Activated CD8-positive, alpha-beta memory T cell treated with anti-CD3 and anti-CD28 coated beads for 48 hours (primary cell): Measurements from ENCODE around the gene ARMC12.
"Not testable (repeated sequence)": the region's sequence is repeated elsewhere in the genome, so short reads cannot be mapped to it uniquely, and the experiment has no call there.

Source experiments
- DNase-seq, 3 experiments: peaks; one replicate each; pipeline ENCODE4 v3.0.0-alpha.2; 2020; ENCODE audit warnings: low read depth in 2 of 3, low spot score in 2 of 3

Gene ARMC12, protein sequence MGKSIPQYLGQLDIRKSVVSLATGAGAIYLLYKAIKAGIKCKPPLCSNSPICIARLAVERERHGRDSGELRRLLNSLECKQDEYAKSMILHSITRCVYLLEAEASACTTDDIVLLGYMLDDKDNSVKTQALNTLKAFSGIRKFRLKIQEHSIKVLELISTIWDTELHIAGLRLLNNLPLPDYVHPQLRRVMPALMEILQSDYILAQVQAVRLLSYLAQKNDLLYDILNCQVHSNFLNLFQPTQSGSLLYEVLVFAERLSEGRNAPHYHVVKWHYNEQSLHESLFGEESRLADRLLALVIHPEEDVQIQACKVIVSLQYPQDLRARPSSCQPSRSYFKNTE

DNA sequence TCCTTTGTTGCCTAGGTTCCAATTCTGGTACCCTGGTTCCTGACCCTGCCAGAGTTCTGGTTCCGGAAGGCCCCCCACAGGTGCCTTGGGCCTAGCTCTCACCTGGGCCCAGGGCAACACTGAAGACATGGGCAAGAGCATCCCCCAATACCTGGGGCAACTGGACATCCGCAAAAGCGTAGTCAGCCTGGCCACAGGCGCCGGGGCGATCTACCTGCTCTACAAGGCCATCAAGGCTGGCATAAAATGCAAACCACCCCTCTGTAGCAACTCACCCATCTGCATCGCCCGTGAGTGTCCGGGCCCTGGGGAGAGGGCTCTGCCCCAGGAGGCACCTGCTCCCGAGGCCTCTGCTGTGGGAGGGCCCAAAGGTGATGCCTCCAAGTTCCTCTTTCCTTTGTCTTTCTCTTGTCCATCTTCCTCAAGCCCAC lies at the start of gene ARMC12:
Gene ARMC12 (plus strand): TSS at position 51 of the 431 bp plus-strand sequence. CDS start 77 bp downstream, at position 128.
- DNase-seq, result no peak

DNA sequence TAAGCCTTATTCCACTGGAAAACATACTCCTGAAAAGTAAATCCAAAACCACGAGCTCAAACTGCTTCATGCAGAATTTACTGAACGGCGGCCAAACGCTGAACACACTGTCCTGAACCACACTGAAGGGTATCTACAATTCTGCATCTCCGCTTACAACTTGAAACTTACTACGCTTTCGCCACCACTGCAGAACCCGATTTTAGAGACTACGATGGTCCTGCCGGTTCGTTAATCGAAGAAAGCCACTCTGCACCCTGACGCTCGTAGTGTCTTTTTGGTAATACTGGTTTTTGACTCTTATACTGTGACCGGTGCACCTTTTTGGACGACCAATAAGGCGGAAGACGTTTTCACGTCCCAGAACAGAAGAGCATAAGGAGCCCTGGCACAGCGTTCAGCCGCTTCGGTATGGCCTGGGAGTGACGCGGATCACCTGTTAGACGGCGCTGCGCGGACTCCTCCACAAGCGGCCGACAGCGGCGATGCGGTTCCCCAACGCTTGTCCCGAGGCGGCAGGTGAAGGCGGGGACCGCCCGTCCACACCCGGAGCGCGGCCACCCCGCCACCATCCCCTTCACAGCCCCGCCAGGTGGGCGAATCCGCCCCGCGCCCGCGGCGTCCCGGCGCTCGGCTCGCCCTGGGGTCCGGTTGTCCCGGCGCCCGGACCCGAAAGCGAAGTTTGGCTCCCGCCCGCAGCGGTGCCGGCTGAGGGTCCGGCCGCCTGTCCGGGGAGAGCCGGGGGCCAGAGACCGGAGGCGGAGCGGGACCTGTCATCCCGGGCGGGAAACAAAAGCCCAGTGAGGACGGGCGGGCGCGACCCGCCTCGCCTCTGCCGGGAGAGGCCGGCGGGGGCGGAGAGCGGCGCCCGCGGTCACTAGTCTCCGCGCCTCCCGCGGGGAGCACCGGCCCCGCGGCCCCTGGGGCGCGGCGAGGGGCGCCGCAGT lies 48.9 kb upstream of the ARMC12 start:
- DNase-seq, result peak; percentile 24 to 39 (median 31)

DNA sequence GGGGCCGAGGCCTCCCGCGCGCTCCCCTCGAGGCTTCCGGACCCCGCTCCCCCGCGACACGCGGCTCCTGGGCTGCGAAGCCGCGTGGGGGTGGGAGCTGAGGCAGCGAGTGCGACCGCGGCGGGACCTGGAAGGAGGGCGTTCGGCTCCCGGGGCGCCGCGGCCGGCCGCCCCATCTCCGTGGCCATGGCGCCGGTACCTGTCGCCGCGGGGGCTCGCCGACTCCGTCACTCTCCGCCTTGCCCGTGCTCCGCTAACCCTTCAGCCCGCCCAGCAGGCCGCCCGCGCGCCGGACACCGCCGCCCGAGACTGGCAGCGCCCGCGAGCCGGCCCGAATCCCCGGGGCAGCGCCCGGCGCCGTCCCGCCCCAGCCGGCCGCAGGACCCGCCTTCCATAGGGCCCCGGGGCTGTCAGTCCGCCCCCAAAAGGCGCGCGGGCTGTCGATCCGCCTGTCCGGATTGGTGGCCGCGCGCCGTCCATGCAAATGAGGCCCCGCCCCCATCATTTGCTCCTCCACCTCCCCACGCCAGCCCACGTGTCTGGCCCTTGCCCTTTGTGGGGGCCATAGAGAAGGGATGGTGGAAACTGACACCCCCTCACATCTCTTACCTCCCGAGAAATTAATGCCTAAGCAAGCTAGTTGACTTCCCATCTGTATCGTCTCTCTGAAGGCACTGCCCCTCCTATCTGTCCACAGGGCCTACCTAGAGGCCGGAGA lies 48.1 kb upstream of the ARMC12 start, which contains the start of gene FKBP5:
Gene FKBP5 (minus strand): TSS at position 311 of the 718 bp plus-strand sequence. CDS start 46,091 bp downstream, outside the sequence.
- DNase-seq, result peak; percentile 69 to 80 (median 75)

DNA sequence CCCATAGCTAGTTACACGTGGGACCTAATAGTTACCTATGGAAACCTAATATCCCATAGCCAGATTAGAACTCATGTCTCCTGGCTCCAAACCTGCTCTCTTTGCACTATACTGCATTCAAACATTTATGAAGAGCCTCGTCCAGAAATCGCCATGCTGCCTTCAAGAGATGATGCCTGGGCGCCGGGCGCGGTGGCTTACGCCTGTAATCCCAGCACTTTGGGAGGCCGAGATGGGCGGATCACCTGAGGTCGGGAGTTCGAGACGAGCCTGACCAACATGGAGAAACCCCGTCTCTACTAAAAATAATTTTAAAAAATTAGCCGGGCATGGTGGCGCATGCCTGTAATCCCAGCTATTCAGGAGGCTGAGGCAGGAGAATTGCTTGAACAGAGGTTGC lies 46.8 kb upstream of the ARMC12 start:
- not testable (repeated sequence) for DNase-seq

DNA sequence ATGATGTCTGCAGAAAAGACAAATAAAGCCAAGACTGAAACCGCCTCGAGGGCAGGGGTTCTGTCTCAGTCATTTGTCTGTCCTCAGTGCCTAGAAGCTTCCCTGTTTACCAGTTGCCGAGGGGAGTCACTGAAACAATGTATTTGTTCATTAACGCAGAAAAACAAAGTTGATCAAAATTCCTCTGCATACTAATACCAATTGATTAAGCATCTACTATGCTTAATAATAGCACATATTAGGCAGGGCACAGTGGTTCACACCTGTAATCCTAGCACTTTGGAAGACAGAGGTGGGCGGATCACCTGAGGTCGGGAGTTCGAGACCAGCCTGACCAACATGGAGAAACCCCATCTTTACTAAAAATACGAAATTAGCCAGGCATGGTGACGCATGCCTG lies 46.3 kb upstream of the ARMC12 start:
- DNase-seq, result no peak

DNA sequence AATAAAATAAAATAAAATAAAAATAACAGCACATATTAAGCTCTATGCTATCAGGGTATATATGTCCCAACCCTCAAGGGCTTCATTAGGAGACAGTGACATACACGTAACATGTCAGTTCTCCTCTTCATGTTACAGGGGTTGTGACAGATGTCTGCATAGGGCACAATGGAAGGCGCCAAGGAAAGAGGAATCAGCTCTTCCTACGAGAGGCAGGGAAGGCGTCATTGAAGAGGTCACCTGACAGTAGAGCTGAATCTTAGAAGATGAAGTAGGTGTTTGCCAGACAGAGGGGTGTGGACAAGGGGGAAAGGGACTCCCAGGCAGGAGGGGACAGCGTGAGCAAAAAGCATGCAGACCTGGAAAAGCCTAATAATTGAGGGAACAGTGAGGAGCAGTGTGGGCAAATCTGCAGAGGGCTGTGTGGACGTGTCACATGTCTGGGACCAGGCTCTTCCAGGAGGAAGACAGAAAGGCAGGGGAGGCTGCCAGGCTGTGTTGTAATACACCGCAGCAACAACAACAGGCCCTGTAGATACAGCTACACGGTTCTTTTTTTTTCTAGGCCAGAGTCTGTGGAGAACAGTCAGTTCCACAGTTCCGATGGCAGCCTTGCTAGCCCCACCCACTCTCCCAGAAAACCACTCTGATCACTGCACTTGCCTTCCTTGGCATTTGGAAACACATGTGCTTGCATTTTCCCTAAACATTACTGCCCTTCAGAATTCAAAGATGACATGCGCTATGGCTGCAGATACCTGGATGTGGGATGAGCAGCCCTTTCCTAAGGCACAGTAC lies 45.6 kb upstream of the ARMC12 start:
- no peak for DNase-seq

DNA sequence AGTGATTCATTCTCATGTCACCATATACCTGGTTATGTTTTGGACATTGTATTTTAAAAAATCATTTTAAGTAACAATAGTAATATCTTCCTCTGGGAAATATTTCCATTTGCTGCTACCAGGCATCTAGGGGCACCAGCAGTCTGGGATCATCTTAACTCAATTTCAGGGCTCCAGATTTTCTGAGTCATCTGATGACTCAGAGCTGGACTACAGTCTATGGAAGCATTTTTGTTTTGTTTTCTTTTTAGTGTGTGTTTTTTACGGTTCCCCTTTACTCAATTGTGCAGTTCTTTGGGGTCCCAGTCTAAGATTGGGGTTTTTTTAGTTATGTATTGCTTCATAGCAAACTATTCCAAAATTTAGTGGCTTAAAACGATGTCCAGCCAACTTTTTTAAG lies 42.4 kb upstream of the ARMC12 start:
- no peak for DNase-seq

DNA sequence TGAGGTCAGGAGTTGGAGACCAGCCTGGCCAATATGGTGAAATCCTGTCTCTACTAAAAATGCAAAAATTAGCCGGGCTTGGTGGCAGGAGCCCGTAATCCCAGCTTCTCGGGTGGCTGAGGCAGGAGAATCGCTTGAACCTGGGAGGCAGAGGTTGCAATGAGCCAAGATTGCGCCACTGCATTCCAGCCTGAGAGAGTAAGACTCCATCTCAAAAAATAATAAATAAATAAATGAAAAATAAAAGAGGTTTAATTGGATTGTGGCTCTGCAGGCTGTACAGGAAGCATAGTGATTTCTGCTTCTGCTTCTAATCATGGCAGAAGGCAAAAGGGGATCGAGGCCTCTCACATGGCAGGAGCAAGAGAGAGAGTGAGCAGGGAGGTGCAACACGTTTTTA lies 38.4 kb upstream of the ARMC12 start:
- not testable (repeated sequence) for DNase-seq

DNA sequence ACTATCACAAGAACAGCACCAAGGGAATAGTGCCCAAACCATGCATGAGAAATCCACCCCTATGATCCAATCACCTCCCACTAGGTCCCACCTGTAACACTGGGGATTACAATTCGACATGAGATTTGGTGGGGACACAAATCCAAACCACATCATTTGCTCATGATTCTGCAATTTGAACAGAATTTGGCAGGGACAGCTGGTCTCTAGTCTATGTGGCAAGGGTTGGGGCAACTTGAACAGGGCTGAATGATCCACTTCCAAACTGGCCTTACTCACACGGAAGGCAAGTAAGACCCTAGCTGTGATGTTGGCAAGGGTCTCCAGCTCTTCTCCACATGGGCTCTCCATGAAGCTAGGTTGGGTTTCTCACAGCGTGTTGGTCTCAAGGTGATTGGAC lies 38.0 kb upstream of the ARMC12 start:
- DNase-seq, result no peak

DNA sequence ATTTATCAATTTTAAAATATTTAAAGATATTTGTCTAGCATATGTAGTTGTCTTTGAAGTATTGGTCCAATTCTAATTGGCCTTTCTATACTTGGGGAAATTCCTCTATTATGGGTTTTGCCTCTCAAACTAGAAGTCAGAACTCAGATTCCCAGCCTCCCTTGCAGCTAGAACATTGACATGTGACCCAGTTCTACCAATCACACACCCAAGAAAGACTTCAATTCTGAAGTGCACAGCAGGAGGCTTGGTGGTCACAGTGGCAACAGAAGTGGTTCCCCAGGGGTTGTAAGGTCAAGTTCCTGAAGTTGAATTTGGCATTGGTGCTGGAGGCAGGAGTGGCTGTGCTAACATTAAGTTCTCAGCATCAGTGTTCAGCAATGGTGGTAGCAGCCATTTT lies 33.3 kb upstream of the ARMC12 start:
- no peak for DNase-seq

DNA sequence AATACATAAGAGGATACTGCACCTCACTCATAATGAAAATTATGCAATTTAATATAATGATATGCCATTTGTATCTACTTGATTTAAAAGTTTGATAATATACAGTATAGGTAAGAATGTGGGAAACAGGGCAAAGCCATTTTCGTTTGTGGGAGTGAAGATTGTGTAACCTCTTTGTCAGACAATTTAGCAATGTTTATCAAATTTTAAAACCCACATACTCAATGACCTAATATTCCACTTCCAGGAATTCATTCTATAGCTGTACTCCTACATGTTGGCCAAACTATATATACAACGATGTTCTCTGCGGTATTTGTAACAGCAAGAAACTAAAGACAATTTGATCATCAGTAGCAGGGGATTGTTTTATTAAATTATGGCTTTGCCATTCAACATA lies 30.4 kb upstream of the ARMC12 start:
- no peak for DNase-seq

DNA sequence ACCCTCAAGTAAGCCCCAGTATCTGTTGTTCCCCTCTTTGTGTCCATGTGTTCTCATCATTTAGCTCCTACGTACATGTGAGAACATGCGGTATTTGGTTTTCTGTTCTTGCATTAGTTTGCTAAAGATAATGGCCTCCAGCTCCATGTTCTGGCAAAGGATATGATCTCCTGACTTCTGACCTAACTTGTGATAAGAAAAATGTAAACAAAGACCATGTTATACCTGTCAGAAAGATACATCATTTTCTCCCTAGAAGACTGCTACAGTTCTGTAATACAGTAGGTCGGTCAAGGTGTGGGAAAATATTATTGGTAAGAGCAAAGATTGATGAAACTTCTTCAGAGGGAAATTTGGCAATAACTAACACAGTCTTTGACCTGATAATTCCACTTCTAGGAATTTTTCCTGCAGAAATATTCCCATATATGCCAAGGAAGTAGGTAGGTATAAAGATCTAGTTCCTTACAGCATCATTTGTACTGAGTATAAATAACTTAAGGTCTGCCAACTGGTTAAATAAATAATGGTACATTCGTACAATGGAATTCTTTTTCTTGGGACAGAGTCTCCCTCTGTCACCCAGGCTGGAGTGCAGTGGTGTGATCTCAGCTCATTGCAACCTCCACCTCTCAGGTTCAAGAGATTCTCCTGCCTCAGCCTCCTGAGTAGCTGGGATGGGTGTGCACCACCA lies 29.0 kb upstream of the ARMC12 start:
- DNase-seq, result no peak

DNA sequence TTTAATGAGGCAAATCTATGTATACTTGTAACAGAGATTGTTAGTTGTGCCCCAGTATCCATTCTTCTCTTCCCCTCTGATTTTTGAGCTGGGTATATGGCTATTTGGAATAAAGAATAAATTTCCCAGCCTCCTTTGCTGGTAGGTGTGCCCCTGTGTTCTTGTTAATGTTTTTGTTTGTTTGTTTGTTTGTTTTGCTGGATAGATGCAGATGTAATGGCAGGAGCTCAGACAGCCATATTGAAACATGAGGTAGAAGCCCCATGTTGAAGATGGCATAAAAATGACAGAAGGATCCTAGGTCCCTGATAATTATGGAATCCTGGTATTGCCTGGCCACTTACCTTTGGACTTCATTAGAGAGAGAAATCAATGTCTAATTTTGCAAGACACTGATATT lies 28.2 kb upstream of the ARMC12 start:
- no peak for DNase-seq

DNA sequence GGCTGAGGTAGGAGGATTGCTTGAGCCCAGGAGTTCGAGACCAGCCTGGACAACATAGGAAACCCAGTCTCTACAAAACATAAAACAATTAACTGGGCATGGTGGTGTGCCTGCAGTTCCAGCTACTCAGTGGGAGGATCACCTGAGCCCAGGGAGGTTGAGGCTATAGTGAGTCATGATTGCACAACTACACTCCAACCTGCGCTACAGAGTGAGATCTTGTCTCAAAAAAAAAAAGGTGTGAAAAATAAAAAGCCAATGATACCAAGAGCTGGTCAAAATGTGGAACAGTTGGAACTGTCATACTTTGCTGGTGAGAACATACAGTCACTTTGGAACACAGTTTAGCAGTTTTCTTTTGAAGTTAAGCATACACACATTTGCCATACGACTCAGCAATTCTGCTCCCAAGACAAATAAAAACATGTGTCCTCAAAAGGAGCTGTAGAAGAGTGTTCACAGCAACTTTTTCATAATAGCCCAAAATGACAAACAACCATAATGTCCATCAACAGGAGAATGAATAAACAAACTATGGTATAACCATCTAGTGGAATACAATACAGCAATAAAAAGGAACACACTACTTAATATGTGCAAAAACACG lies 26.5 kb upstream of the ARMC12 start:
- no peak for DNase-seq

DNA sequence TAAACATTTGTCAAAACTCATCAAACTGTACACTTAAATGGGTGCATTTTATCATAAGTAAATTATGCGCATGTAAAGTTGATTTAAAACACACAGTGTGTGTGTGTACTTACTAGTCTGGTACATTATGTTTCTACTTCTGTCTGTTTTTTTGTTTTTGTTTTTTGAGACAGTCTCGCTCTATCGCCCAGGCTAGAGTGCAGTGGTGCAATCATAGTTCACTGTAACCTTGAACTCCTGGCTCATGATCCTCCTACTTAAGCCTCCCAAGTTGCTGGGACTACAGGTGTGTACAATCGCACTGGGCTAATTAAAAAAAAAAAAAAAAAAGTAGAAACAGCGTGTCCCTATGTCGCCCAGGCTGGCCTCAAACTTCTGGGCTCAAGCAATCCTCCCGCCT lies 25.1 kb upstream of the ARMC12 start:
- no peak for DNase-seq

DNA sequence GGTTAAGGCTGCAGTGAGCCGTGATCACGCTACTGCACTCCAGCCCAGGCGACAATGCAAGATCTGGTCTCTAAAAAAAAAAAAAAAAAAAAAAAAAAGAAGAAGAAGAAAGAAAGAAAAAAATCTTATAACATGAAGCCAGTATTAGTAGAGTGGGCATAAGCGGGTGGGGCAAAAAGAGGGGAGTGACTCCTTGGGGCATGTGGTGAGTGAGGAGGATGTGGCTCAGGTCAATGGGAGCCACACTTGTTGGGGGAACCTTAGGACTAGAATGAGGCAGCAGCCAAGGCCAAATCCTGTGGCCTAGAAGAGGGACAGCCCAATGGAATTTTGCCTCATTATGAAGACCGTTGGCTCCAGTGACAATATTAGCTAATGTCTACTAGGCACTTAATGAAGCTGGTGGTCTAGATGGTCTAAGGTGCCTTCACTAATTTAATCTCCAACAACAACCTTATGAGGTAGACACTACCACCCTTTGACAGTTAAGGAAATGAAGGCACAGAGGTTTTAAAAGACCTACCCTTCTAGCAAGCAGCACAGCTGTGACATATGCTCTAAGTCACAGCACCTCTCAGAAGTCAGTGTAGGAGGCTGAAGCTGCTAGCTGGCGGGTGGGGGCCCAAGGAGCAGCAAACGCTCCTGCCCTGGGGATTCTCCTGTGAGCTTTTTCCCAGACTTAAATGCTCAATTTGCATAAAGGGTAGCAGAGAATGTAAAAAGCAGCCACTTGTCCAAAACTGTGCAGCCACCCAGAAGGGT lies 23.6 kb upstream of the ARMC12 start:
- no peak for DNase-seq

DNA sequence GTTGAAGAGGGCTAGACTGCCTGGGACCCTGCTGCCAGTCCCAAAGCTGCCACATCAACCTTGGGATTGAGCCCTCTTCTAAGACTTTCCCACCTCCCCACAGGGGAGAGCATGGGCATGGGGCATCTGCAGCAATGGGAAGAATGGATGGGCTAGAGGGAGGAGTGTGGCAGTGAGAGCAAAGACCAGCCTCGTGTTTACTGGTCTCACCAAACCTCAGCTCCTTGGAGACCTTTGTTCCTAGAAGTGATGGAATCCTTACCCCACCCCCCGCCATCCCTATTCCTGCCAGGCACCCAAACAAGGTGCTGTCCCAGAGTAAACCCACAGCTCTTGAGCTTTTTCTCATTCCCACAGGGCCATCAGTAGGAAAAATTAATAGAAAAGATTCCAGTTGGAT lies 20.0 kb upstream of the ARMC12 start:
- no peak for DNase-seq

DNA sequence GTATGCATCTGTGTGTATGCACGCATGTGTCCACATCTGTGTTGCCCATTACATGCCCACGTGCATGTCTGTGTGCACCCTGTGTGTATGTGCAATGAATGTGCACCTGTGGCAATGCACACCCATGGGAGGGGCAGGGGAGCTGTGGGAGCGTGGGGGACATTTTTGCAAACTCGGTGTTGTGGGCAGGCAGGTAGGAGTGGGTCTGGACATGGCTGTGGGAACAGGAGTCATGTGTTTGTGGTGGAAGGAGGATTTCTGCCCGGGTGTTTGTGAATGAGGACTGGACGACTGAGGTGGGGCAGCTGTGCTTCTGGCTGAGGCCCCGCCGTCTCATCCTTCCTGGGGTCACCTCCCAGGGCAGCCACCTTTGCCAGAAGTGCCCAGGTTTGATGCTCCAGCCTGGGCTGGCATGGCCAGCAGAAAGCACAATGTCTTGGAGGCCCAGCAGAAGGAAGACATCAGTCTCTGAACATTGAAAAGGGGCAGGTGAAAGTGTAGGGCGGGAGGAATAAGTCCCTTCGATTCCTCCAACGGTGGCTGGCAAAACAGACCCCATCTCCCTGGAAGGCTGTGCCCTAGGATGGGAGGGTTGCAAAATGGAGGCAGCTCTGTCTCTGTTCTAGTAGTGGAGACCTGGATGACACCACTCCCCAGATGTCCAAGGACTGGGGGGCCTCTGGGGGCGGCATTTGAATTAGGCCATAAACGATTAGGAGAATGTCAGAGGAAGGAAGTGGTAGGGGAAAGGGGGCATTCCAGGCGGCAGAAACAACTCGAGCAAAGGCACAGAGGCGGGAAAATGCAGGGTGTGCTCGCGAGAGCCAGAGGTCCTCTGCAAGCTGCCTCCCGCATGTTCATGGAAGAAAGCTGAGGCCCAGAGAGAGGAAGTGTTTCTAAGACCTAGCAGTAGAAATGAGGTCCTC lies 19.1 kb upstream of the ARMC12 start:
- no peak for DNase-seq
